DOHH2 (cell line): ENCODE measurements around the gene ZNF385C.

Experiments
- H3F3A ChIP-seq: fragments of 200-600 bp; sonication (generic), shearing (Covaris generic); 2 replicates; pipeline ENCODE4 v1.6.0; 2016; ENCODE audit warnings: antibody characterized with exemption, mild to moderate bottlenecking; ENCODE audit not compliant: control insufficient read depth, insufficient read depth
- H3K27ac ChIP-seq: fragments of 200-600 bp; sonication (generic); 2 replicates; pipeline ENCODE4 v1.5.1; 2014; ENCODE audit warnings: low read depth, mild to moderate bottlenecking, low read length, moderate library complexity
- H3K27me3 ChIP-seq: fragments of 200-600 bp; sonication (generic); 2 replicates; pipeline ENCODE4 v1.6.1; 2014; ENCODE audit warnings: mild to moderate bottlenecking, low read length, mixed read lengths; ENCODE audit not compliant: control insufficient read depth
- H3K36me3 ChIP-seq: fragments of 200-600 bp; sonication (generic); 2 replicates; pipeline ENCODE4 v1.6.1; 2014; ENCODE audit warnings: mild to moderate bottlenecking, low read length, moderate library complexity, mixed read lengths; ENCODE audit not compliant: control insufficient read depth
- H3K4me1 ChIP-seq: fragments of 200-600 bp; sonication (generic); 2 replicates; pipeline ENCODE4 v1.6.1; 2014; ENCODE audit warnings: mild to moderate bottlenecking, low read length, mixed read lengths; ENCODE audit not compliant: control insufficient read depth
- H3K4me2 ChIP-seq: fragments of 200-600 bp; sonication (generic); 2 replicates; pipeline ENCODE4 v1.6.0; 2014; ENCODE audit warnings: mild to moderate bottlenecking, low read length, moderate library complexity
- H3K4me3 ChIP-seq: fragments of 200-600 bp; sonication (generic); 2 replicates; pipeline ENCODE4 v1.5.1; 2014; ENCODE audit warnings: mild to moderate bottlenecking, low read length, mixed read lengths
- H3K79me2 ChIP-seq: fragments of 200-600 bp; sonication (generic); 2 replicates; pipeline ENCODE4 v1.6.1; 2014; ENCODE audit warnings: mild to moderate bottlenecking, low read length, mixed read lengths; ENCODE audit not compliant: control insufficient read depth
- H3K9me2 ChIP-seq: fragments of 200-600 bp; sonication (generic); replicated peaks from 2 replicates; pipeline ENCODE4 v1.6.1; 2014; ENCODE audit warnings: mild to moderate bottlenecking, low read length, mixed read lengths; ENCODE audit not compliant: control insufficient read depth
- H3K9me3 ChIP-seq: fragments of 200-600 bp; sonication (generic); 2 replicates; pipeline ENCODE4 v1.6.1; 2014; ENCODE audit warnings: antibody characterized with exemption, low read length, mixed read lengths; ENCODE audit not compliant: control insufficient read depth, insufficient read depth
- H4K20me1 ChIP-seq: fragments of 200-600 bp; sonication (generic); 2 replicates; pipeline ENCODE4 v1.6.0; 2014; ENCODE audit warnings: low read depth, mild to moderate bottlenecking, antibody characterized with exemption, low read length, moderate library complexity; ENCODE audit not compliant: control insufficient read depth, insufficient read depth
- EZH2phosphoT487 ChIP-seq: fragments of 200-600 bp; sonication (generic); IDR thresholded peaks from 2 replicates; pipeline ENCODE4 v1.6.1; 2017; ENCODE audit warnings: borderline replicate concordance, mild to moderate bottlenecking, antibody characterized with exemption, low read length, moderate library complexity, mixed read lengths
- TF ChIP-seq, protein P1 (sequence below): fragments of 200-600 bp; sonication (generic); IDR thresholded peaks from one replicate; pipeline ENCODE4 v1.5.1; 2014; ENCODE audit warnings: antibody characterized with exemption, mild to moderate bottlenecking, low read depth, low read length; ENCODE audit not compliant: poor library complexity, severe bottlenecking

The ZNF385C gene

GRCh38 chr17:42019509-42020404 lies 78.5 kb downstream of the ZNF385C start, which contains the start of gene NKIRAS2:
Gene NKIRAS2 (plus strand): TSS chr17:42020090. CDS start chr17:42021578, 1,488 bp downstream.
- peak within 1 kb of the TSS; percentile 22; the same call in 1 of the 2 replicates for H3K27ac ChIP-seq
- TF ChIP-seq EZH2phosphoT487, result no peak
- TF ChIP-seq, protein P1, sequence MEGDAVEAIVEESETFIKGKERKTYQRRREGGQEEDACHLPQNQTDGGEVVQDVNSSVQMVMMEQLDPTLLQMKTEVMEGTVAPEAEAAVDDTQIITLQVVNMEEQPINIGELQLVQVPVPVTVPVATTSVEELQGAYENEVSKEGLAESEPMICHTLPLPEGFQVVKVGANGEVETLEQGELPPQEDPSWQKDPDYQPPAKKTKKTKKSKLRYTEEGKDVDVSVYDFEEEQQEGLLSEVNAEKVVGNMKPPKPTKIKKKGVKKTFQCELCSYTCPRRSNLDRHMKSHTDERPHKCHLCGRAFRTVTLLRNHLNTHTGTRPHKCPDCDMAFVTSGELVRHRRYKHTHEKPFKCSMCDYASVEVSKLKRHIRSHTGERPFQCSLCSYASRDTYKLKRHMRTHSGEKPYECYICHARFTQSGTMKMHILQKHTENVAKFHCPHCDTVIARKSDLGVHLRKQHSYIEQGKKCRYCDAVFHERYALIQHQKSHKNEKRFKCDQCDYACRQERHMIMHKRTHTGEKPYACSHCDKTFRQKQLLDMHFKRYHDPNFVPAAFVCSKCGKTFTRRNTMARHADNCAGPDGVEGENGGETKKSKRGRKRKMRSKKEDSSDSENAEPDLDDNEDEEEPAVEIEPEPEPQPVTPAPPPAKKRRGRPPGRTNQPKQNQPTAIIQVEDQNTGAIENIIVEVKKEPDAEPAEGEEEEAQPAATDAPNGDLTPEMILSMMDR, result peak; percentile 88
- peaks cover 51% of the 10 kb centered on the region for H3K36me3 ChIP-seq
- H4K20me1 ChIP-seq, result no peaks in the 10 kb centered on the region
- peak within 1 kb of the TSS; percentile 84 for H3K4me2 ChIP-seq
- H3K9me2 ChIP-seq, result no peaks in the 10 kb centered on the region
- 0 out of 2 replicates have a peak, but pooled peaks cover 2% of the 10 kb centered on the region for H3F3A ChIP-seq
- no peaks in the 10 kb centered on the region for H3K9me3 ChIP-seq
- H3K79me2 ChIP-seq, result peaks cover 54% of the 10 kb centered on the region
- H3K4me3 ChIP-seq, result peak within 1 kb of the TSS; percentile 91
- H3K4me1 ChIP-seq, result peaks cover 41% of the 10 kb centered on the region
- H3K27me3 ChIP-seq, result no peaks in the 10 kb centered on the region

- H3K4me1 ChIP-seq, result peaks cover 35% of the 10 kb centered on the region
- TF ChIP-seq, protein P1, result no peak
- TF ChIP-seq EZH2phosphoT487, result no peak
- H3K27ac ChIP-seq, result no peak overlapping the region
- H3K4me3 ChIP-seq, result no peak overlapping the region
- H3K79me2 ChIP-seq, result peaks cover 62% of the 10 kb centered on the region
- no peaks in the 10 kb centered on the region for H3K9me2 ChIP-seq
- peaks cover 44% of the 10 kb centered on the region for H3K36me3 ChIP-seq
- 0 out of 2 replicates have a peak, but pooled peaks cover 2% of the 10 kb centered on the region for H3F3A ChIP-seq
- no peaks in the 10 kb centered on the region for H4K20me1 ChIP-seq
- no peak overlapping the region for H3K4me2 ChIP-seq
- H3K9me3 ChIP-seq, result no peaks in the 10 kb centered on the region
- H3K27me3 ChIP-seq, result no peaks in the 10 kb centered on the region
Measured at GRCh38 chr17:42018988-42019387, 79.3 kb downstream of the ZNF385C start.

DNA sequence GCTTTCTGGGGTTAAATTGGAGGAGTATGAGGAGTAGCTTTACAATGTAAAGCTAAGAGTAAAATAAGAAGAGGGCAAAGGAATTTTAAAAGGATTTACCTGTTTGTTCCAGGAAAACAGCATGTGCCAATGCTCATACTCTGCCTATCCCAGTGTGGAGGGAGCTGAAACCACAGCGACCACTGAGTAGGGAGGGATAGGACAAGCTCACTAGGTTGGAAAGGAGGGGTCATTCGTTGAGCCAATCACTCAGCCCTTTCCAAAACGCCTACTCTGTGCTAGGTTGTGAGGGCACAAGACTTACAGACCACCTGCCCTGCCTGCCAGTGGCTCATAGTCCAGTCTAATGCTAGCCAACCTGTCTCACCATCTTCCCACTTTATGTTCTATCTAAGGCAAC lies 79.9 kb downstream of the ZNF385C start:
- H3K9me2 ChIP-seq, result no peaks in the 10 kb centered on the region
- H3K27ac ChIP-seq, result no peak overlapping the region
- no peaks in the 10 kb centered on the region for H3K27me3 ChIP-seq
- H3K4me3 ChIP-seq, result peak overlapping the region; percentile 93
- H3K79me2 ChIP-seq, result peaks cover 69% of the 10 kb centered on the region
- H3K36me3 ChIP-seq, result peaks cover 40% of the 10 kb centered on the region
- H3K4me1 ChIP-seq, result peaks cover 35% of the 10 kb centered on the region
- TF ChIP-seq, protein P1, result peak; percentile 4
- no peak for TF ChIP-seq EZH2phosphoT487
- peak overlapping the region; percentile 96 for H3K4me2 ChIP-seq
- 0 out of 2 replicates have a peak, but pooled peaks cover 2% of the 10 kb centered on the region for H3F3A ChIP-seq
- no peaks in the 10 kb centered on the region for H4K20me1 ChIP-seq
- no peaks in the 10 kb centered on the region for H3K9me3 ChIP-seq
